ENCODE results near the gene IER5.
"Not testable (repeated sequence)": the region's sequence is repeated elsewhere in the genome, so short reads cannot be mapped to it uniquely, and the experiment has no call there.

IER5 gene

GRCh38 chr1:181088079-181089016 is at the start of gene IER5:
Gene IER5 (plus strand): TSS chr1:181088700. CDS start chr1:181088903, 203 bp downstream.
- DNase-seq (ENCODE audit: low spot score): peak; percentile 96

GRCh38 chr1:181040284-181040865 is 48.1 kb upstream of the IER5 start:
- no peak for DNase-seq (ENCODE audit: low spot score)

GRCh38 chr1:181043025-181043888 is 45.2 kb upstream of the IER5 start:
- DNase-seq (ENCODE audit: low spot score): no peak

GRCh38 chr1:181044449-181044966 is 44.0 kb upstream of the IER5 start:
- DNase-seq (ENCODE audit: low spot score): no peak

GRCh38 chr1:181045946-181046345 is 42.6 kb upstream of the IER5 start:
- DNase-seq (ENCODE audit: low spot score): not testable (repeated sequence)

- DNase-seq (ENCODE audit: low spot score): no peak
Observed at GRCh38 chr1:181049378-181049777, 39.1 kb upstream of the IER5 start.

- DNase-seq (ENCODE audit: low spot score): no peak
Observed at GRCh38 chr1:181050922-181051321, 37.6 kb upstream of the IER5 start.

- DNase-seq (ENCODE audit: low spot score): no peak
Observed at GRCh38 chr1:181056560-181056959, 31.9 kb upstream of the IER5 start.

GRCh38 chr1:181057079-181057478 is 31.4 kb upstream of the IER5 start:
- DNase-seq (ENCODE audit: low spot score): no peak

GRCh38 chr1:181059435-181059834 is 29.1 kb upstream of the IER5 start:
- DNase-seq (ENCODE audit: low spot score): no peak

GRCh38 chr1:181060066-181060465 is 28.4 kb upstream of the IER5 start:
- no peak for DNase-seq (ENCODE audit: low spot score)

GRCh38 chr1:181060947-181061346 is 27.6 kb upstream of the IER5 start:
- DNase-seq (ENCODE audit: low spot score): not testable (repeated sequence)

- DNase-seq (ENCODE audit: low spot score): no peak
Observed at GRCh38 chr1:181061487-181061886, 27.0 kb upstream of the IER5 start.

- peak; percentile 31 for DNase-seq (ENCODE audit: low spot score)
Observed at GRCh38 chr1:181061891-181062835, 26.3 kb upstream of the IER5 start.

GRCh38 chr1:181062836-181063428 is 25.6 kb upstream of the IER5 start:
- DNase-seq (ENCODE audit: low spot score): no peak

- no peak for DNase-seq (ENCODE audit: low spot score)
Observed at GRCh38 chr1:181064011-181064623, 24.4 kb upstream of the IER5 start.

GRCh38 chr1:181064702-181065101 is 23.8 kb upstream of the IER5 start:
- DNase-seq (ENCODE audit: low spot score): no peak

- DNase-seq (ENCODE audit: low spot score): no peak
Observed at GRCh38 chr1:181073638-181074037, 14.9 kb upstream of the IER5 start.

GRCh38 chr1:181075766-181076350 is 12.6 kb upstream of the IER5 start:
- no peak for DNase-seq (ENCODE audit: low spot score)

- no peak for DNase-seq (ENCODE audit: low spot score)
Observed at GRCh38 chr1:181076852-181077251, 11.6 kb upstream of the IER5 start.
